Caco-2 (cell line): ENCODE measurements around the gene TCF12. TPM values are rescaled to one million over a fixed set of nuclear protein-coding genes. Genes with fewer than 3 reads are reported as not detected.

Experiments
- BruUV-seq: library from RNA; stranded (reverse); fragments of 400-500 nt; replicated peaks from 2 replicates; lab custom pipeline; 2021; lab: Mats Ljungman, UMichigan
- CTCF ChIA-PET: fragments of 300-600 bp; sonication (Branson Sonifier 250); formaldehyde crosslinking; loops from one replicate; lab custom pipeline; 2022; ENCODE audit warnings: antibody characterized with exemption; lab: Charles Lee
- POLR2A ChIA-PET: fragments of 300-600 bp; sonication (Branson Sonifier 250); formaldehyde crosslinking; loops from one replicate; lab custom pipeline; 2022; ENCODE audit warnings: antibody characterized with exemption; lab: Charles Lee
- DNase-seq, 2 experiments: peaks; one replicate each; pipeline versions ENCODE4 v3.0.0 to v3.0.0-alpha.2; 2020 to 2022
- H3K27me3 ChIP-seq: replicated peaks from 2 replicates; pipeline ENCODE4 v1.6.0; 2011; ENCODE audit warnings: low read length; ENCODE audit not compliant: control insufficient read depth, insufficient read depth
- H3K36me3 ChIP-seq: 2 replicates; pipeline ENCODE4 v1.5.1; 2011; ENCODE audit warnings: low read length; ENCODE audit not compliant: control insufficient read depth, insufficient read depth
- H3K4me1 ChIP-seq: fragments of 250-450 bp; sonication (Bioruptor Pico); 2 replicates; pipeline ENCODE4 v1.5.1; 2020; ENCODE audit warnings: mild to moderate bottlenecking
- H3K4me3 ChIP-seq: 2 replicates; pipeline ENCODE4 v1.5.1; 2011; ENCODE audit warnings: low read depth, mild to moderate bottlenecking, control low read depth, low read length
- H3K9me3 ChIP-seq: fragments of 250-450 bp; sonication (Bioruptor Pico); 2 replicates; pipeline ENCODE4 v1.5.1; 2020; ENCODE audit warnings: mild to moderate bottlenecking, moderate library complexity
- H3K27ac Mint-ChIP-seq: one replicate; pipeline ENCODE4 v1.8.0; 2022; ENCODE audit warnings: mixed read lengths; ENCODE audit not compliant: unreplicated experiment
- H3K27me3 Mint-ChIP-seq: one replicate; pipeline ENCODE4 v1.8.0; 2022; ENCODE audit warnings: mixed read lengths; ENCODE audit not compliant: insufficient read depth, unreplicated experiment
- H3K36me3 Mint-ChIP-seq: one replicate; pipeline ENCODE4 v1.8.0; 2022; ENCODE audit warnings: mild to moderate bottlenecking, mixed read lengths; ENCODE audit not compliant: insufficient read depth, unreplicated experiment
- H3K4me1 Mint-ChIP-seq: one replicate; pipeline ENCODE4 v1.8.0; 2022; ENCODE audit warnings: low read depth, mixed read lengths; ENCODE audit not compliant: unreplicated experiment
- H3K4me3 Mint-ChIP-seq: one replicate; pipeline ENCODE4 v1.8.0; 2022; ENCODE audit warnings: mild to moderate bottlenecking, moderate library complexity, mixed read lengths; ENCODE audit not compliant: unreplicated experiment
- H3K9me3 Mint-ChIP-seq: one replicate; pipeline ENCODE4 v1.8.0; 2022; ENCODE audit warnings: mixed read lengths; ENCODE audit not compliant: unreplicated experiment
- intact Hi-C: fragments of 100-400 bp; cut with micrococcal nuclease; formaldehyde crosslinking; loops from one replicate; pipeline ENCODE4 v1.10.0; 2022; ENCODE audit not compliant: unreplicated experiment
- total RNA-seq: library from RNA; stranded (reverse); gene quantifications from 2 replicates; pipeline ENCODE4 v1.2.3, GENCODE V29; 2022
- TF ChIP-seq, protein P1 (sequence below), 2 experiments: fragments of 200-600 bp in 1 of 2; IDR thresholded peaks; 1 replicate in 1 of 2; 2 replicates in 1 of 2; pipeline versions ENCODE4 v1.5.1 to v1.8.0; 2011 to 2022; ENCODE audit warnings: antibody characterized with exemption in 1 of 2, control low read depth in 1 of 2, inconsistent platforms in 1 of 2, low read depth in 1 of 2, low read length in 1 of 2, mild to moderate bottlenecking in 1 of 2, moderate library complexity in 1 of 2; ENCODE audit not compliant: insufficient read depth in 1 of 2, severe bottlenecking in 1 of 2, unreplicated experiment in 1 of 2

TCF12 gene
- total RNA-seq, 1 experiment from 2014 or later: 64.4 TPM

DNA sequence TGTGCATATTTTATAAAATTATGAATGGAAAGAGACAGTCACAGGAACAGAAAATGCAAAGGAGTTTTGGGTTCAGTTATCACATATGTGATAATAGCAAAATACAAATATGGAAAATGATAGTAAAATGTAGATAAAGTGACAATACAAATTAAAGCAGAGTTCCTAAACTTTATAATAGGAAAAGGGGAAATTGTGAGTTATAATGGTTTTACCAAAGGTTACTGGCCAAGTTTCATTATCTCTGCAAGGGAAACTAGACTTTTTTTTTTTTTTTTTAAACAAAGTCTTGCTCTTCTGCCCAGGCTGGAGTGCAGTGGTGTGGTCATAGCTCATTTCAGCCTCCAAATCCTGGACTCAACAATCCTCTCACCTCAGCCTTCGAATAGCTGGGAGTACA, 229.2 kb downstream of the TCF12 start:
- Mint-ChIP-seq H3K4me3 (no peak overlapping the region), H3K4me1 (peaks cover 11% of the 10 kb centered on the region), H3K27me3 (no peaks in the 10 kb centered on the region), H3K36me3 (peaks cover 7% of the 10 kb centered on the region), H3K9me3 (peaks cover 17% of the 10 kb centered on the region), H3K27ac (no peak overlapping the region)
- ChIA-PET CTCF (no interaction called here), POLR2A (no interaction called here)
- Histone ChIP-seq H3K36me3 (no peaks in the 10 kb centered on the region), H3K9me3 (no peaks in the 10 kb centered on the region; the same call in none of the 2 replicates), H3K4me3 (no peak overlapping the region), H3K27me3 (no peaks in the 10 kb centered on the region), H3K4me1 (no peaks in the 10 kb centered on the region)
- DNase-seq: no peak
- intact Hi-C loops: loop anchor here (5.0 kb wide), 1 partner anchor 165 kb away; no protein-coding TSS in a partner anchor
- BruUV-seq: no TSS peak
- TF ChIP-seq, protein P1, sequence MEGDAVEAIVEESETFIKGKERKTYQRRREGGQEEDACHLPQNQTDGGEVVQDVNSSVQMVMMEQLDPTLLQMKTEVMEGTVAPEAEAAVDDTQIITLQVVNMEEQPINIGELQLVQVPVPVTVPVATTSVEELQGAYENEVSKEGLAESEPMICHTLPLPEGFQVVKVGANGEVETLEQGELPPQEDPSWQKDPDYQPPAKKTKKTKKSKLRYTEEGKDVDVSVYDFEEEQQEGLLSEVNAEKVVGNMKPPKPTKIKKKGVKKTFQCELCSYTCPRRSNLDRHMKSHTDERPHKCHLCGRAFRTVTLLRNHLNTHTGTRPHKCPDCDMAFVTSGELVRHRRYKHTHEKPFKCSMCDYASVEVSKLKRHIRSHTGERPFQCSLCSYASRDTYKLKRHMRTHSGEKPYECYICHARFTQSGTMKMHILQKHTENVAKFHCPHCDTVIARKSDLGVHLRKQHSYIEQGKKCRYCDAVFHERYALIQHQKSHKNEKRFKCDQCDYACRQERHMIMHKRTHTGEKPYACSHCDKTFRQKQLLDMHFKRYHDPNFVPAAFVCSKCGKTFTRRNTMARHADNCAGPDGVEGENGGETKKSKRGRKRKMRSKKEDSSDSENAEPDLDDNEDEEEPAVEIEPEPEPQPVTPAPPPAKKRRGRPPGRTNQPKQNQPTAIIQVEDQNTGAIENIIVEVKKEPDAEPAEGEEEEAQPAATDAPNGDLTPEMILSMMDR (IDR thresholded peaks at IDR 0.05; ENCODE audit: insufficient read depth in 1 of 2, low read depth in 1 of 2, low read length in 1 of 2, severe bottlenecking in 1 of 2, unreplicated experiment in 1 of 2): no peak

DNA sequence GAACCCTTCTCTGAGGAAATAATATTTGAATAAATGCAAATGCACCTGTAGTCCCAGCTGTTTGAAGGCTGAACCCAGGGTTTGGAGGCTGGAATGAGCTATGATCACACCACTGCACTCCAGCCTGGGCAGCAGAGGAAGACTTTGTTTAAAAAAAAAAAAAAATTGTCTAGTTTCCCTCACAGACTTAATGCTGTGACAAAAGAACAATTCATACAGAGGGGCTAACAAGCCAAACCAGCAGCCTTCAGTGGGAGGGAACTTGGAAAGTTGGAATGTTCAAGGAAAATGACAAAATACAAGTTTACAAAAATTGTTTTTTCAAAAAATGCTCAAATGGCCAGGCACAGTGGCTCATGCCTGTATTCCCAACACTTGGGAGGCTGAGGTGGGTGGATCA, 229.8 kb downstream of the TCF12 start:
- intact Hi-C loops: loop anchor here (5.0 kb wide), 1 partner anchor 164 kb away; no protein-coding TSS in a partner anchor
- BruUV-seq: no TSS peak
- no peak overlapping the region for H3K4me3 Mint-ChIP-seq
- no peaks in the 10 kb centered on the region for H3K27me3 Mint-ChIP-seq
- peaks cover 7% of the 10 kb centered on the region for H3K36me3 Mint-ChIP-seq
- Histone ChIP-seq H3K4me3 (no peak overlapping the region), H3K27me3 (no peaks in the 10 kb centered on the region), H3K9me3 (no peaks in the 10 kb centered on the region; the same call in none of the 2 replicates), H3K36me3 (no peaks in the 10 kb centered on the region), H3K4me1 (no peaks in the 10 kb centered on the region)
- DNase-seq: no peak
- H3K27ac Mint-ChIP-seq: no peak overlapping the region
- POLR2A ChIA-PET: no interaction called here
- CTCF ChIA-PET: no interaction called here
- H3K4me1 Mint-ChIP-seq: peaks cover 10% of the 10 kb centered on the region
- TF ChIP-seq, protein P1 (IDR thresholded peaks at IDR 0.05; ENCODE audit: insufficient read depth in 1 of 2, low read depth in 1 of 2, low read length in 1 of 2, severe bottlenecking in 1 of 2, unreplicated experiment in 1 of 2): no peak
- H3K9me3 Mint-ChIP-seq: peaks cover 22% of the 10 kb centered on the region

DNA sequence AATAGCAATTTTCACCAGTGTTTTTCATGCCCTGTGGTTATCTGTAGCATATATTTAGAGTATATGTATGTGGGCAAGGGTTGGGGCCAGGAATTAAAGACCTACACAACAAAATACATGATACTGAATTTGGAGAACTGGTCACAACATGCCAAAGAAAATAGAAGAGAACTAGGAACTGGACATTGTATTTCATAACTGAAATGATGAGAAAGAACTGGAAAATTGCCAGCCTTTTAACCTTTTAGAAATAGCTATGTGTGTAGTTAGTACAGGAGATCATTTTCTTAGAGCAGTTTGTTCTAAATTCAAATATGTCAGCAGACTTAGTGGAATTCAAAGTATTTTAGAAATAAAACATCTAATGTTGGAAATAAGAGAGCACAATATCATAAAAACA, 230.8 kb downstream of the TCF12 start:
- H3K4me1 Mint-ChIP-seq: peaks cover under 1% of the 10 kb centered on the region
- Histone ChIP-seq H3K9me3 (no peaks in the 10 kb centered on the region; the same call in none of the 2 replicates), H3K4me3 (no peak overlapping the region), H3K36me3 (no peaks in the 10 kb centered on the region), H3K27me3 (no peaks in the 10 kb centered on the region), H3K4me1 (no peaks in the 10 kb centered on the region)
- no peak for DNase-seq
- no TSS peak for BruUV-seq
- ChIA-PET POLR2A (no interaction called here), CTCF (no interaction called here)
- intact Hi-C loops: loop anchor here (5.0 kb wide), 1 partner anchor 163 kb away; no protein-coding TSS in a partner anchor
- no peaks in the 10 kb centered on the region for H3K27me3 Mint-ChIP-seq
- peaks cover 22% of the 10 kb centered on the region for H3K9me3 Mint-ChIP-seq
- no peak overlapping the region for H3K4me3 Mint-ChIP-seq
- peaks cover 7% of the 10 kb centered on the region for H3K36me3 Mint-ChIP-seq
- TF ChIP-seq, protein P1 (IDR thresholded peaks at IDR 0.05; ENCODE audit: insufficient read depth in 1 of 2, low read depth in 1 of 2, low read length in 1 of 2, severe bottlenecking in 1 of 2, unreplicated experiment in 1 of 2): no peak
- no peak overlapping the region for H3K27ac Mint-ChIP-seq
